ENCODE data around the gene SYNPR. TPM values are rescaled to one million over a fixed set of nuclear protein-coding genes. Genes with fewer than 3 reads are reported as not detected.

Gene SYNPR
- total RNA-seq, 1 experiment from 2014 or later, result not detected

- DNase-seq (ENCODE audit: low read depth), result no peak
Measured at GRCh38 chr3:63304421-63304820, 26.3 kb downstream of the SYNPR start.

- DNase-seq (ENCODE audit: low read depth), result no peak
Measured at GRCh38 chr3:63308072-63308471, 30.0 kb downstream of the SYNPR start.

- DNase-seq (ENCODE audit: low read depth), result no peak
Measured at GRCh38 chr3:63309768-63310167, 31.7 kb downstream of the SYNPR start.

- DNase-seq (ENCODE audit: low read depth), result no peak
Measured at GRCh38 chr3:63323766-63324165, 45.7 kb downstream of the SYNPR start.

GRCh38 chr3:63324621-63325020, 46.5 kb downstream of the SYNPR start:
- no peak for DNase-seq (ENCODE audit: low read depth)

- DNase-seq (ENCODE audit: low read depth), result no peak
Measured at GRCh38 chr3:63325386-63325785, 47.3 kb downstream of the SYNPR start.

- peak; percentile 28 for DNase-seq (ENCODE audit: low read depth)
Measured at GRCh38 chr3:63328365-63328764, 50.3 kb downstream of the SYNPR start.

GRCh38 chr3:63331520-63331919, 53.4 kb downstream of the SYNPR start:
- DNase-seq (ENCODE audit: low read depth), result no peak

GRCh38 chr3:63333815-63334214, 55.7 kb downstream of the SYNPR start:
- no peak for DNase-seq (ENCODE audit: low read depth)

- no peak for DNase-seq (ENCODE audit: low read depth)
Measured at GRCh38 chr3:63338351-63338750, 60.2 kb downstream of the SYNPR start.

GRCh38 chr3:63343674-63344073, 65.6 kb downstream of the SYNPR start:
- peak; percentile 84 for DNase-seq (ENCODE audit: low read depth)

GRCh38 chr3:63344661-63345060, 66.6 kb downstream of the SYNPR start:
- no peak for DNase-seq (ENCODE audit: low read depth)

- DNase-seq (ENCODE audit: low read depth), result peak; percentile 56
Measured at GRCh38 chr3:63349583-63350573, 71.8 kb downstream of the SYNPR start.

- DNase-seq (ENCODE audit: low read depth), result peak; percentile 47
Measured at GRCh38 chr3:63351159-63352007, 73.3 kb downstream of the SYNPR start.

GRCh38 chr3:63352008-63352279, 73.8 kb downstream of the SYNPR start:
- DNase-seq (ENCODE audit: low read depth), result no peak

- peak; percentile 53 for DNase-seq (ENCODE audit: low read depth)
Measured at GRCh38 chr3:63353383-63353782, 75.3 kb downstream of the SYNPR start.

- DNase-seq (ENCODE audit: low read depth), result peak; percentile 46
Measured at GRCh38 chr3:63354160-63354559, 76.1 kb downstream of the SYNPR start.

GRCh38 chr3:63355809-63356208, 77.7 kb downstream of the SYNPR start:
- DNase-seq (ENCODE audit: low read depth), result no peak

GRCh38 chr3:63364495-63364894, 86.4 kb downstream of the SYNPR start:
- DNase-seq (ENCODE audit: low read depth), result peak; percentile 48

GRCh38 chr3:63364910-63365309, 86.8 kb downstream of the SYNPR start:
- DNase-seq (ENCODE audit: low read depth), result no peak

- no peak for DNase-seq (ENCODE audit: low read depth)
Measured at GRCh38 chr3:63365671-63366070, 87.6 kb downstream of the SYNPR start.

- DNase-seq (ENCODE audit: low read depth), result no peak
Measured at GRCh38 chr3:63370094-63370493, 92.0 kb downstream of the SYNPR start.

GRCh38 chr3:63383040-63383439, 104.9 kb downstream of the SYNPR start:
- DNase-seq (ENCODE audit: low read depth), result no peak

Measured in M059J (cell line).